ENCODE measurements around the gene OLFM1. TPM values are rescaled to one million over a fixed set of nuclear protein-coding genes. Genes with fewer than 3 reads are reported as not detected.

OLFM1 gene
- 6.5 and 10.7 TPM in 2 replicates for total RNA-seq

GRCh38 chr9:135087489-135087792 lies at the start of gene OLFM1:
Gene OLFM1 (plus strand): TSS chr9:135087668. CDS start chr9:135087990, 322 bp downstream.

Other genes starting within 250 kb of the OLFM1 start
- not detected in 2 replicates for gene FCN2, start 206.9 kb upstream of the OLFM1 start, total RNA-seq
- gene FCN1, start 169.8 kb upstream of the OLFM1 start, total RNA-seq = not detected in 2 replicates

All from subcutaneous preadipocyte (primary cell).